ENCODE results near the gene TTC3.
"Not testable (repeated sequence)": the region's sequence is repeated elsewhere in the genome, so short reads cannot be mapped to it uniquely, and the experiment has no call there.

The TTC3 gene, protein sequence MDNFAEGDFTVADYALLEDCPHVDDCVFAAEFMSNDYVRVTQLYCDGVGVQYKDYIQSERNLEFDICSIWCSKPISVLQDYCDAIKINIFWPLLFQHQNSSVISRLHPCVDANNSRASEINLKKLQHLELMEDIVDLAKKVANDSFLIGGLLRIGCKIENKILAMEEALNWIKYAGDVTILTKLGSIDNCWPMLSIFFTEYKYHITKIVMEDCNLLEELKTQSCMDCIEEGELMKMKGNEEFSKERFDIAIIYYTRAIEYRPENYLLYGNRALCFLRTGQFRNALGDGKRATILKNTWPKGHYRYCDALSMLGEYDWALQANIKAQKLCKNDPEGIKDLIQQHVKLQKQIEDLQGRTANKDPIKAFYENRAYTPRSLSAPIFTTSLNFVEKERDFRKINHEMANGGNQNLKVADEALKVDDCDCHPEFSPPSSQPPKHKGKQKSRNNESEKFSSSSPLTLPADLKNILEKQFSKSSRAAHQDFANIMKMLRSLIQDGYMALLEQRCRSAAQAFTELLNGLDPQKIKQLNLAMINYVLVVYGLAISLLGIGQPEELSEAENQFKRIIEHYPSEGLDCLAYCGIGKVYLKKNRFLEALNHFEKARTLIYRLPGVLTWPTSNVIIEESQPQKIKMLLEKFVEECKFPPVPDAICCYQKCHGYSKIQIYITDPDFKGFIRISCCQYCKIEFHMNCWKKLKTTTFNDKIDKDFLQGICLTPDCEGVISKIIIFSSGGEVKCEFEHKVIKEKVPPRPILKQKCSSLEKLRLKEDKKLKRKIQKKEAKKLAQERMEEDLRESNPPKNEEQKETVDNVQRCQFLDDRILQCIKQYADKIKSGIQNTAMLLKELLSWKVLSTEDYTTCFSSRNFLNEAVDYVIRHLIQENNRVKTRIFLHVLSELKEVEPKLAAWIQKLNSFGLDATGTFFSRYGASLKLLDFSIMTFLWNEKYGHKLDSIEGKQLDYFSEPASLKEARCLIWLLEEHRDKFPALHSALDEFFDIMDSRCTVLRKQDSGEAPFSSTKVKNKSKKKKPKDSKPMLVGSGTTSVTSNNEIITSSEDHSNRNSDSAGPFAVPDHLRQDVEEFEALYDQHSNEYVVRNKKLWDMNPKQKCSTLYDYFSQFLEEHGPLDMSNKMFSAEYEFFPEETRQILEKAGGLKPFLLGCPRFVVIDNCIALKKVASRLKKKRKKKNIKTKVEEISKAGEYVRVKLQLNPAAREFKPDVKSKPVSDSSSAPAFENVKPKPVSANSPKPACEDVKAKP (N-terminal part only)

DNA sequence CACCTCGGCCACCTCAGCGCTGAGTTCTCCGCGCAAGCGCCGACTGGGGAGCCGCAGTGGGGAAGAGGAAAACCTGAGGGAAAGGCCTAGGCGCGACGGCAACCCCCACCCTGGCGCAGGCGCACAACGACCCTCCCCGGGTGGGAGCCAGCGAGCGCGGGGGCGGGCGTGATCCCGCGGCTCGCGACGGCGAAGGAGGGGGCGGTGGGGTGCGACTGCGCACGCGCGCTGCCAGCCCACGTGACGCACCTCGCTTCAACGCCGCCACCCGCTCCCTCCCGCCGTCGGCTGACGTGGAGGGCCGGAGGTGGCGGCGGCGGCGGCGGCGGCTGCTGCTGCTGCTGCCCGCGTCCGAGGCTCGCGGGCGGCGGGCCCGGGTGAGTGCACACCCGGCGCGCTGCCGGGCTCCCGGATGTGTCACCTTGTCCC lies at the start of gene TTC3, which contains the start of gene PIGP:
Gene TTC3 (plus strand): TSS at position 267 of the 429 bp plus-strand sequence. CDS start 14,004 bp downstream, outside the sequence.
Gene PIGP (minus strand): TSS at position 84 of the 429 bp plus-strand sequence. CDS start 556 bp downstream, outside the sequence.
- peak; percentile 93 for DNase-seq (ENCODE audit: low spot score)

DNA sequence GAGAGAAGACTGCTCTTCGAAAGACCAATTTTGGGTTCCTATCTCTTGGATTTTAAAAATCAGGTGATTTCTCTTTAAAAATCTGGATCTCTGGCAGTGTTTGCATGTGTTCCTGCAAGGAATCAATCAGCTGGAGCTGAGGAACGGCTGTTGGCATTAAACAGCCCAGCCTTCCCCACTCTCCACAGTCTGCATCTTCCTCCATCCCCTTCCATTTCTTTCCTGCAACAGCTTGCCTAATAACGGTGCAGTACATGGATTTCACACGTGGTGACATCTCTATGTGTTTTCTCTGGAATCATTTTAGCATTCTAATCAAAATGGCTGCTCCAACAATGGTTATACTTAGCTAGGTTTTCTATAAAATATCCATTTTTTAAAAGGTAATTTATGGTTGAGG lies 46.6 kb upstream of the TTC3 start:
- no peak for DNase-seq (ENCODE audit: low spot score)

DNA sequence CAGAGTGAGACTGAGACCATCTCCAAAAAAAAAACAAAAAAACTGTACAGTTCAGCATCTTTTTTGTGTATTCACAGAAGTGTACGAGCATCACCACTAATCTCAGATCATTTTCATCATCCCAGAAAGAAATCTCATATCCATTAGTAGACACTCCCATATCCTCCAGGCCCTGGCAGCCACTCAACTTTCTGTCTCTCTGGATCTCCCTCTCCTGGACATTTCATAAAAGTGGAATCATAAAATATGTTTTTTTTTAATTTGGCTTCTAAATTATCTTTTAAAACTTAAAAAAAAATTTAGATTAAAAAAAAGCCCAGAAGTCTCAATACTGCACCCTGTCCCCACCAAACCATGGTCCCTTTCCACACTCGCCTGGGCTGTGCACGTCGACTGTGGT lies 44.5 kb upstream of the TTC3 start:
- DNase-seq (ENCODE audit: low spot score), result no peak

DNA sequence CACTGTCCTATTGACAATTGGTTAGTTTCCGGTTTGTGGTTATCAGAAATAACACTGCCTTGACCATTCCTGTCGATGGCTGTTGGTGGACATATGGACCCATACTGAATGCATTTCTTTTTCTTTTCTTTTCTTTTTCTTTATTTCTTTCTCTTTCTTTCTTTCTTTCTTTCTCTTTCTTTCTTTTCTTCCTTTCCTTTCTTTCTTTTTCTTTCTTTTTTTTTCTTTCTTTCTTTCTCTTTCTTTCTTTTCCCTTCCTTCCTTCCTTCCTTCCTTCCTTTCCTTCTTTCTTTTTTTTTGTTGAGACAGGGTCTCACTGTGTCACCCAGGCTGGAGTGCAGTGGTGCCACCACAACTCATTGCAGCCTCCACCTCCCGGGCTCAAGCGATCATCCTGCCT lies 42.2 kb upstream of the TTC3 start:
- DNase-seq (ENCODE audit: low spot score), result no peak

GRCh38 chr21:37032293-37032692 lies 40.8 kb upstream of the TTC3 start:
- no peak for DNase-seq (ENCODE audit: low spot score)

DNA sequence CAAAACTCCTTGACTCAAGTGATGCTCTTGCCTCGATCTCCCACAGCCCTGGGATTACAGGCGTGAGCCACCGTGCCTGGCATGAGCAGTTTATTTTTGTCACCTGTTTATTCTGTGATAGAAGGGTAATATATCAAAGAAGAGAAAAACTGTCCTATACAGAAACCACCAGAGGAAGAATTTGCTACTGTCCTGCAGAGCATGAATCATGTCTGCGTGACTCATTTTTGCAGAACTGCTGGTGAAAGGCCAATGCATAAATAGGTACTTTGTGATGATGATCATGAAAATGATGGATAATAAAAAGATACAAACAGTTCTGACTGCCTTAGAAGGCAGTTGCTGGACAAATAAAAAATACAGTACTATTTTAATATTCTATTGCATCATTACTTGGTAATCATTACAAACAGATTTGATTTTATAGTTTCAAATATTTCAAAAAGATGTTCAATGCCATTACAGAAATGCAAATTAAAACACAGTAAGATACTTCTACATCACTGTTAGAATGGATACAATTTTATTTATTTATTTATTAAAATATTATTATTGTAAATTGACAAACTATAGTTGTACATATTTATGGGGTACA lies 40.1 kb upstream of the TTC3 start:
- peak; percentile 86 for DNase-seq (ENCODE audit: low spot score)

GRCh38 chr21:37034394-37034793 lies 38.7 kb upstream of the TTC3 start:
- DNase-seq (ENCODE audit: low spot score), result not testable (repeated sequence)

- DNase-seq (ENCODE audit: low spot score), result no peak
Observed at GRCh38 chr21:37036177-37036576, 36.9 kb upstream of the TTC3 start.

DNA sequence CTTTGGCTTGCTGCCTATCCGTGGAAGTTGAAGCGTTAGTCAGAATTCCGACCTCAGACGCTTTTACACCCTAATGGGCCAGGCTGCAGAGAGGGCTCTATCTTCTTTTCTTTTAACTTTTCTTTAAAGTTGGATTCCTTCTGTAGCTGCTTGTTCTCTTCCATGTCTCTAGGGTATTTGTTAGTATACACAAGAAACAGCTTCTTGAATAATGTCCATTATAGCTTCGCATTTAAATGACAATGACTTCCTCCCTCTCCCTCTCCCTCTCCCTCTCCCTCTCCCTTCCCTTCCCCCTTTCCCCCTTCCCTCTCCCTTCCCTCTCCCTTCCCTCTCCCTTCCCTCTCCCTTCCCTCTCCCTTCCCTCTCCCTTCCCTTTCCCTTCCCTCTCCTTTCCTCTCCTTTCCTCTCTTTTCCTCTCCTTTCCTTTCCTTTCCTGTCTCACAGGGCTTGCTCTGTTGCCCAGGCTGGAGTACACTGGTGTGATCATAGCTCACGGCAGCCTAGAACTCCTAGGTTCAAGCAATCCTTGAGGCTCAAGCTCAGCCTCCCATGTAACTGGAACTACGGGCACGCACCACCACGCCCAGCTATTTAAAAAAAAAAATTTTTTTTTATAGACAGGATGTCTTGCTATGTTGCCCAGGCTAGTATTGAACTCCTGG lies 33.5 kb upstream of the TTC3 start:
- DNase-seq (ENCODE audit: low spot score), result no peak

GRCh38 chr21:37040212-37040611 lies 32.8 kb upstream of the TTC3 start:
- DNase-seq (ENCODE audit: low spot score), result no peak

DNA sequence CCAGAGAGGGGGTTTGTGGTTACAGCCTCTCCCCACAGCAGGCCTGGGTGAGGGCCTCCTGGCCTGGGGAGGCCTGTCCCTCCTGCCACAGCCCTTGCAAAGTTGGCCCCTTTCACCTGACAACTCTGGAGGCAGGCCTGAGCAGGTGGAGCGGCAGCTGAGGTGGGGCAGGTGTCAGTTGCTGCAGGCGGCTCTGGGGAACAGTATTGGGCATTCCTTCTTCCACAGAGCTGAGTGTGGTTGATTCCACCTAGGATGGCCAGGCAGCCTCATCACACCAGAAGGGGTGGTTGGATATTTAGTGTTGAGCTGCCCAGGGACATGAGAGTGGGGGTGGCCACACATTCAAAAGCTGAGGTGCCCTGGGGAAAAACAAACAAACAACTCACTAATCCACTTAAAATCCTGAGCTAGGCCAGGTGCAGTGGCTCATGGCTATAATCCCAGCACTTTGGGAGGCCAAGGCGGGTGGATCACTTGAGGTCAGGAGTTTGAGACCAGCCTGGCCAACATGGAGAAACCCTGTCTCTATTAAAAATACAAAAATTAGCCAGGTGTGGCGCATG lies 31.3 kb upstream of the TTC3 start:
- no peak for DNase-seq (ENCODE audit: low spot score)

GRCh38 chr21:37043818-37044217 lies 29.2 kb upstream of the TTC3 start:
- no peak for DNase-seq (ENCODE audit: low spot score)

DNA sequence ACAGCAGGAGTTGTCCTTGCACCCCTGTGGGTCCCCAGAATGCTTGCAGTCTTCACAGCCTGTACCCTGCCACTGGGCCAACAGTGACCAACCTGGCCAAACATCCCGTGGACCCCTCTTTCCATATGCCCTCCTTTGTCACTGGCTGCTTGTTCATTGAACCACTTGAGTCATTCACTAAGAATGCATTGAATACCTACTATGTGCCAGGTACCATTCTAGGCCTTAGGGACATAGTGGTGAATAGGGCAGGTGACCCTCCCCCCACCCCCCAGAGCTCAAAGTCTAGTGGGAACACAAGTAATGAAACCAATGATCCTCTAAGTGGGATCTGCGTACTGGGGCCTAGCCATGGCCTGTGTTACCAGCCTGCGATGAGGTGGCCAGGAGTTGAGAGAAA lies 28.4 kb upstream of the TTC3 start:
- DNase-seq (ENCODE audit: low spot score), result no peak

DNA sequence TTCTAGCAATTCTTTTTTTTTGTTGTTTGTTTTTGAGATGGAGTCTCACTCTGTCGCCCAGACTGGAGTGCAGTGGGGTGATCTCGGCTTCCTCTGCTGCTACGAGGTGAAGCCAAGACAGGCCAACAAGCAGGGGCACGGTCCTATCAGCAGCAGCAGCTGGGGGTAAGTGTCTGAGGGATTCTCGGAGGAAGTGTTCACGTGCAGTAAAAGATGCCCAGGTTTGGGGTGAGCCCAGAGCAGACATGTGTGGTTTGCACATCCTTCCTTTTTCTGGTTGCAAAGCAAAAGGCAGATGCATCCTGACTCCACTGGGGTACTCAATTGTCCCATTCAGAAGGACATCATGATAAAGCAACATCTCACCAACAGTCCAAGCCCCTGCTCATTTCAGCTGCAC lies 27.9 kb upstream of the TTC3 start:
- DNase-seq (ENCODE audit: low spot score), result no peak

DNA sequence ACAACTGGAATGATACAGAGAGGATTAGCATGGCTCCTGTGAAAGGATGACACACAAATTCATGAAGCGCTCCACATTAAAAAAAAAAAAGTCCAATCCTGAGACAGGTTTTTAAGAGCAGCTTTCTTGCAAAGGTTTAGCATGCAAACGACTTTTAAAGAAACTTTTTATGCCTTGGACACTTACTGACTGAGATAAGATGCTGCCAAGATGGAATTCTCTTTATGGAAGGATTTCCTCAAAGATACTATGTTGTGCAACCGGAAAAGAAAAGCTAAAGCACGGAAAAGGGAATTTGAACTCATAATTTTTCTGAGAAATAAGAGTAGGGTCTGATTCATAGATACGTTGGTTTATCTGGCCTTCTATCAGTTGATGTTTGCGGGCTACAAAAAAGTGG lies 27.5 kb upstream of the TTC3 start:
- no peak for DNase-seq (ENCODE audit: low spot score)

DNA sequence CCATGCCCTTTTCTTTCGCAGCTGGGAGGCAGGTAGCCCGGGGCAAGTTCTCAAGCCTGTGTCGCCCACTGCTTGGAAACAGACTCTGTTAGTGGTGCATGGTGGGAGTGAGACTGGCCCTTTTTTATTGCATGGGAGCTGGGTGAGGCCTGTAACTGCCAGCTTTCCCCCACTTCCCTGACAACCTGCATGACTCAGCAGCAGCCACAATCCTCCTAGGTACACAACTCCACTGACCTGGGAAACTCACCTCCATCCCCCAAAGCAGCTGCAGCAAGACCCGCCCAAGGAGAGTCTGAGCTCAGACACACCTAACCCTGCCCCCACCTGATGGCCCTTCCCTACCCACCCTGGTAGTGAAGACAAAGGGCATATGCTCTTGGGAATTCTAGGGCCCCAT lies 26.0 kb upstream of the TTC3 start:
- DNase-seq (ENCODE audit: low spot score), result peak; percentile 82

- not testable (repeated sequence) for DNase-seq (ENCODE audit: low spot score)
Observed at GRCh38 chr21:37049741-37050140, 23.3 kb upstream of the TTC3 start.

DNA sequence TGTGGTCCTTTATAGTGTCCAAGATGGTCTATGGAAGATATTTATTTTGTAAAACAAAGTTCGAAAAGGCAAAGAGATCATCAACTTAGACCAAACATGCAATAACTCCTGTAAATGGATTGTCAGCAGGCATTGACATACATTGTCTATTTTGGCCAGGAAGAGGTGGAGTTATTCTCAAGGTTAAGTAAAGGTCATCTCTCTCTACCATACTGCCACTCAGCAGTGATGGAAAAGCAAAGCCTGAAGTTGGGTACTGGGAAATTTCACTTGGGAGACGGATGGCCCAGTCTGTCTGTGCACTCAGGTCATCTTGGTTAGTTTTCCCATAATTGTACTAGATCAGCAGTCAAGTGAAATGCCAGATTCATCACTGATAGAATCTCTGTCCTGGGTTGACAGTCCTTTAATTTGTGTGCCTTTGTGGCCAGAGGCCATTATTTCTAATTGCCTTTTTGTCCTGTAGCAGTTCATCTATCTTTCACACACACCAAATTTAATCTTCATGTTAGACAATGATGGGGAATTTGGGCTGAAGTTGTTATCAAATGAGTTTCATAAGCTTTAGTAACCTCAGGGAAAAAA lies 17.7 kb upstream of the TTC3 start:
- DNase-seq (ENCODE audit: low spot score), result no peak

GRCh38 chr21:37057614-37058013 lies 15.4 kb upstream of the TTC3 start:
- DNase-seq (ENCODE audit: low spot score), result no peak

GRCh38 chr21:37058261-37058660 lies 14.8 kb upstream of the TTC3 start:
- DNase-seq (ENCODE audit: low spot score), result no peak
